Sigmoid colon (tissue), 4 donors: ENCODE measurements around the gene RIC1.

Experiments used
- EP300 ChIP-seq, 4 donors: sonication (generic); formaldehyde crosslinking; IDR thresholded peaks; one replicate each; pipeline ENCODE4 v1.6.1; 2017; ENCODE audit warnings: antibody characterized with exemption in 4 of 4
- POLR2A ChIP-seq, 2 donors: fragments of 450-650 bp; IDR thresholded peaks; one replicate each; pipeline ENCODE4 v1.6.1; 2016; ENCODE audit warnings: antibody characterized with exemption in 2 of 2, mild to moderate bottlenecking in 2 of 2, moderate library complexity in 2 of 2
- POLR2AphosphoS5 ChIP-seq, 4 donors: sonication (generic); formaldehyde crosslinking; IDR thresholded peaks; one replicate each; pipeline ENCODE4 v1.6.1; 2017; ENCODE audit warnings: antibody characterized with exemption in 4 of 4
- TF ChIP-seq, protein P1 (sequence below), 4 experiments: fragments of 450-650 bp in 3 of 4; fragments of 200-600 bp in 1 of 4; IDR thresholded peaks; one replicate each; pipeline ENCODE4 v1.5.1; 2016 to 2019; ENCODE audit warnings: antibody characterized with exemption in 4 of 4, mild to moderate bottlenecking in 3 of 4, moderate library complexity in 2 of 4

DNA sequence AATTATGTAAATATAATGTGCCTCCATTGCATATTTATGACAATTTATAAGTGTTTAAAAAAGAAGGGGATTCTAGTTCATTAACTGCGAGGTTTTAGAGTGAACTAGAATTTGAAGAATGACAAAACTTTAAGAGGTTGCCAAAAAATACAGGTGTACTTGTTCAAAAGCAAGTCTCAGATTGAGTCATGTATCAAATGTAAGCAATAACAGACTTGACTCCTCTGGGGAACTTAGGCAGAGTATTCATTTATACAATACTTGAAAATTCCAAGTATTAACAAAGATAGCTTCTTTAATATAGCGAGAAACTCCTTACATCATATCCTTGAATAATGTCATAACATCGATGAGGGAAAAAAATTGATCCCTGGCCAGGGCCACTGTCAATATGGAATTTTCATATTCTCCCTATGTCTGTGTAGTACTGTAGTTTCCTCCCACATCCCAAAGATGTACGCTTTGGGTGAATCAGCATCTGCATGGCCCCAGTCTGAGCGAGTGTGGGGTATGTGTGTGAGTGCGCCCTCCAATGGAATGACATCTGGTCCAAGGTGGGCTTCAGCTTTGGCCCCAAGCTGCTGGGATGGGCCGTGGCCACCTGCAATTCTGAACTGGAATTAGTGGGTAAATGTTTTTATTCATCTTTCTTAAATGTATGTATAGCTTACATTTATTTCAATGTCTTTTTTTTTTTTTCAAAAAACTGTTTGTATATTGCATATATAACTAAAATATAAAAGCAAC lies 70.1 kb downstream of the RIC1 start:
- TF ChIP-seq, protein P1, sequence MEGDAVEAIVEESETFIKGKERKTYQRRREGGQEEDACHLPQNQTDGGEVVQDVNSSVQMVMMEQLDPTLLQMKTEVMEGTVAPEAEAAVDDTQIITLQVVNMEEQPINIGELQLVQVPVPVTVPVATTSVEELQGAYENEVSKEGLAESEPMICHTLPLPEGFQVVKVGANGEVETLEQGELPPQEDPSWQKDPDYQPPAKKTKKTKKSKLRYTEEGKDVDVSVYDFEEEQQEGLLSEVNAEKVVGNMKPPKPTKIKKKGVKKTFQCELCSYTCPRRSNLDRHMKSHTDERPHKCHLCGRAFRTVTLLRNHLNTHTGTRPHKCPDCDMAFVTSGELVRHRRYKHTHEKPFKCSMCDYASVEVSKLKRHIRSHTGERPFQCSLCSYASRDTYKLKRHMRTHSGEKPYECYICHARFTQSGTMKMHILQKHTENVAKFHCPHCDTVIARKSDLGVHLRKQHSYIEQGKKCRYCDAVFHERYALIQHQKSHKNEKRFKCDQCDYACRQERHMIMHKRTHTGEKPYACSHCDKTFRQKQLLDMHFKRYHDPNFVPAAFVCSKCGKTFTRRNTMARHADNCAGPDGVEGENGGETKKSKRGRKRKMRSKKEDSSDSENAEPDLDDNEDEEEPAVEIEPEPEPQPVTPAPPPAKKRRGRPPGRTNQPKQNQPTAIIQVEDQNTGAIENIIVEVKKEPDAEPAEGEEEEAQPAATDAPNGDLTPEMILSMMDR (IDR thresholded peaks at IDR 0.05) = no peak
- TF ChIP-seq EP300 (IDR thresholded peaks at IDR 0.05) (no peak), POLR2A (IDR thresholded peaks at IDR 0.05) (no peak), POLR2AphosphoS5 (IDR thresholded peaks at IDR 0.05) (no peak)
